Hematopoietic multipotent progenitor cell (in vitro differentiated cells): ENCODE measurements around the gene XYLT1. TPM values are rescaled to one million over a fixed set of nuclear protein-coding genes. Genes with fewer than 3 reads are reported as not detected.

ENCODE experiments used
- DNase-seq, 3 donors: peaks; one replicate each; pipeline ENCODE4 v3.0.0-alpha.2; 2011 to 2015; ENCODE audit warnings: low read depth in 2 of 3, low spot score in 2 of 3
- total RNA-seq: library from RNA; depleted of rRNA; stranded (reverse); fragments of >200 nt; gene quantifications from one replicate; pipeline ENCODE4 v1.2.3, GENCODE V29; 2012

Gene XYLT1
- total RNA-seq, 1 donor = 71.9 TPM

DNA sequence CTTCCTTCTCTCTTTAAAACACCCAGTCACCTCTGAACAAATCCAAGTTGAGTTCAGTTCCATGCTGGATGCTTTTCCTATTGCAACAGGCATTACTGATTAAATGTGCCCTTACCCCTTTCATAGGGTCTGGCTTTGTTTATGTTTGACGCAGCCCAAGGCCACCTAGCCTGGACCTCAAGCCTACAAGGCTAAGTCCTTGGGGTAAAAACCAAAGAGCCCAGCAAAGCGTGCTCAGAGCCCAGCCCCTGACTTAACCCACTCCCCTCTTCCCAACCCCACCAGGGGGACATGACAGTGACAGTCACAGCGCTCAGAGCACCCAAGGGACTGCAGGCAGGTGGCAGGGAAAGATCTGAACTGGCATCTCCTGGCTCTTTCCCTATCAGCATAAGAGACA is 200.6 kb downstream of the XYLT1 start:
- DNase-seq = no peak

- DNase-seq = no peak
These were observed 201.3 kb downstream of the XYLT1 start for GRCh38 chr16:17269439-17269838.

GRCh38 chr16:17266608-17267313 is 204.0 kb downstream of the XYLT1 start:
- no peak for DNase-seq

GRCh38 chr16:17265154-17265553 is 205.6 kb downstream of the XYLT1 start:
- DNase-seq = no peak

- no peak for DNase-seq
These were observed 209.4 kb downstream of the XYLT1 start for GRCh38 chr16:17261197-17261858.

DNA sequence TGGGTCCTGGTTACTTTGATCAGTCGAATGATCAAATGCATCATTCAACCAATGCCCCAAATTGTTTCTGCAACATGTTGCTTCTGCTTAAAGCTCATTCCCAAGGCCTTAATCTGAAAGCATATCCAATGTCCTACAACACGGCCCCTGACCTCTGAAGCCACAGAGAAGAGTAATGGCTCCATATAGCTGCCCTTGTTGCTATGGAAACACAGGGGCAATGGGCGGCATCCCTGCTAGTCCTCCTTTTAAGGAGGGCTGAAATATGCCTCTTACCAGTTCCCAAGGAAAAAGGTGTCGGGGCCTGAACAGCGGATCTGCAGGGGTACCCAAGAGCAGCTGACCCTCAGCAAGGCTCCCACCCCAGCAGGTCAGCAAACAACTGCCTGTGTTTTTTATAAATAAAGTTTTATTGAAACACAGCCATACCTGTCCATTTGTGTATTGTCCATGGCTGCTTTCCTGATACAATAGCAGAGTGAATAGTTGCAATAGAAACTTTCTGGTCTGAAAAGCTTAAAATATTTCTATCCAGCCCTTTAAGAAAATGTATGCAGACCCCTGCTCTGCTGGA is 210.4 kb downstream of the XYLT1 start:
- DNase-seq = no peak

- no peak for DNase-seq
These were observed 210.9 kb downstream of the XYLT1 start for GRCh38 chr16:17259751-17260270.

DNA sequence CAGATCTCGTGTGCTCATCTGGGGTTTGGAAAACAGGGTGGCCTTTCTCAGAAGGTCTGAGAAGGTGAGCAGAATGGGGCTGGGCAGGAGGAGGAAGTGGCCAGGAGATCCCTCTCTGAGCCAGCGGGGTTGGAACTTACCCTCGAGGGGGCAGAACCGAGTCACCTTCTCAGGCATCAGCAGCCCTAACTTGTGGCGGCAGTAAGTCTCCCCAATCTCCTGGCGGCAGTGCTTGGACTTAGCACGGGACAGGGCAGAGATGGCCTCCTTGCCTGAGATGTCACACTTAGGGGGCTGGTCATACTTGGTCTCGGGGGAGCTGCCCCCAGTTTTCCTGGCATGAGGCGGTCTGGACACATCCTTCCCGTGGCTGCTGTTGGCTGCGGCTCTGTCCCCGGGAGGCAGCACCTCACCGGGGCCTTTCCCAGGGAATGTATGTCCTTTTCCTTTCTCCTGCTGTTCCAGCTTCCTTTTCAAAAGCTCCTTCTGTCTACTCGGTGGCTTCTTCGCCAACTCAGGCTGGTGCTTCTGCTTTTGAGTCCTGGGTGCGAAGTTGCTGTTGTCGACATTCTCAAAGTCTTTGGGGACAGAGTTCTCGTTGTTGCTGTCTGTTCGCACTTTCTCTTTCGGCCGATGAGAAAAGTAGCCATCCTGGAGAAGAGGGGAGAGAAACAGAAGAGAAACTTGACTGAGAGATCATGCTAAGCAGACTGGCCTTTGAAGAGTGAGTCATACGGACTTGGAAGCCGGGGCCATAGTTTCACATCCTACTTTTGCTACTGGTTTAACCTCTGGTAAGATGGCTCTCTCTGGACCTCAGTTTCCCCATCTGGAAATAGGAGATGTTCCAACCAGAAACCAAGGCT is 211.7 kb downstream of the XYLT1 start:
- DNase-seq = no peak

- DNase-seq = no peak
These were observed 212.6 kb downstream of the XYLT1 start for GRCh38 chr16:17258077-17258599.

GRCh38 chr16:17257426-17258023 is 213.2 kb downstream of the XYLT1 start:
- no peak for DNase-seq

DNA sequence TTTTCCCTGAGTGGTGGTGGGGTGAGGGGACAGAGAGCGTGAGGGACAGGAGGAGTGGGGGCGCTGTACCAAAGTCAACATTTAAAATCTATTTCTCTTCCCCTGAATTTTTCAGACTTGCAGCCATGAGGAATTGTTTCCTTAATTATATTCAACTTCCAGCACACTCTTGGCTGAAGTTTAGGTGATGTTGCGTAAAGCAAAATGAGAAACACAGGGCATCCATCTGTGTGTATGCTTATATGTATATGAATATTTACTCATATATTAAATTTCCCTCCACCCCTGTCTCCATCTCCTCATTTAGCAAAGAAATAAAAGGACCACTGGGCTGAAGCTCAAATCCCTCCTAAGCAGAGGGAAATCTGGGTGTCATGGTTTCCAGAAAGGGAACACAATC is 218.1 kb downstream of the XYLT1 start:
- DNase-seq = no peak

DNA sequence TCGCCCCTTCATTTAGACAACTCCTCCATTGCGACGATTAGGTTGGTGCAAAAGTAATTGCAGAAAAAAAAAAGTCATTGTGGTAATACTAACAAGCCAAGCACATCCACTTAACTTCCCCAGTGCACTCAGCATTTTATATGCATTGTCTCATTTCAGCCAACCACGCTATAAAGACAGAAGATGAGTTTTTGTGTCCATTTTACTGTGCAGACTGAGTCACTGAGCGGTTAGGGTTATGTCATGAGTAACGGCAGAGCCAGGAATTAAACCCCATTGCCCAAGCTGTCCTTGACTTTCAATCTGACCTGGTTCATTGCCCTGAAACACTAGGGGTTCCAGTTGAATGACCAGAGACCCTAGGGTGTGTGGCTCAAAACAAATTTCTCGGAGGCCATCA is 218.7 kb downstream of the XYLT1 start:
- no peak for DNase-seq

- DNase-seq = no peak
These were observed 219.3 kb downstream of the XYLT1 start for GRCh38 chr16:17251496-17251895.

- DNase-seq = no peak
These were observed 223.6 kb downstream of the XYLT1 start for GRCh38 chr16:17246974-17247732.

- no peak for DNase-seq
These were observed 224.4 kb downstream of the XYLT1 start for GRCh38 chr16:17246268-17246885.

DNA sequence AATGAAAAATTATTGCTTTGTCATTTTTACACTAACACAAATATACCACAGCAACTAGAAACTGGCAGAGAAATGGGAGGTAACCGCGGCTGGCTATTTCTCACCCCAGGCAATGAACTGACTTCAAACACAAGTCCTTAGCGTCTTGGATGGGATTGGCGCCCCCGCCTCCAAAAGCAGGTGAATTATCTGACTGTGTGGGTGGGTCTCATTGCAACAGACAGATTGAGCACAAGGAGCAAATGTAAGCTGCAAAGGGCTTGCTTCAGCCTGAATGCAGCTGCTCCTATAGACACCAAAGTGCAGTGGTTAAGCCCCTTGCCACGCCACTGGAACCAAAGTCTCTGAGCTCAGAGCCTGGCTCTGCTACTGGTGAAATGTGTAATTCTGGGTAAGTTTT is 225.0 kb downstream of the XYLT1 start:
- no peak for DNase-seq

DNA sequence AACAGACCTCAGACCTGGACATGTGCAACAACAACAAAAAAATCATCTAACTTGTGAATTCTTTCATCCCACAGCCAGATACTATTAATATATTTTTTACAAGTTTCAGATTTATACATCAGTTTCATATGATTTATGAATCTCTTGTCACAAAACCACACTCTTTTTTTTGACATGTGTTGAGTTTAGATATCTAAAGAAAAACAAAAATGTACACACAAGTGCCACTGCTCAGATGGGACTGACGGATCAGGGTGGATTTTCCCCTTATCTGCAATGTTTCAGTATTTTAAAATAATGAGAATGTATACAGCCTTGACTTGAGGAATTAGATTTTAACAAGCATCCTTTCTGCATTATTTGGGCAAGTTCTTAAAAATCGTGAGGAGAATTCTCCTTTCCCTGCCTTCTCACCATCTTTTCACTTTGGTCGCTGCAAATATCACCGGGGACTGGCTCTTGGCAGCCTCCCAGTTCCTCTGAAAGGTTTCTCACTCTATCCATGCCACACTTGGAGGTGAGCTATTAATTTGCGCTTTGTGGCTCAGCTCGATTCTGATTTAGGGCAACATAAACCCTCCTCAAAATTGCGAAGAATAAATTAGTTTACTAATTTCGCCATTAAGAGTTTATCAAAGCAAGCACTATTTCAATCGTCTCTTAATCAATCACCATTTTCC is 225.7 kb downstream of the XYLT1 start:
- peak in 1 of 3 donors; percentile 41 for DNase-seq

DNA sequence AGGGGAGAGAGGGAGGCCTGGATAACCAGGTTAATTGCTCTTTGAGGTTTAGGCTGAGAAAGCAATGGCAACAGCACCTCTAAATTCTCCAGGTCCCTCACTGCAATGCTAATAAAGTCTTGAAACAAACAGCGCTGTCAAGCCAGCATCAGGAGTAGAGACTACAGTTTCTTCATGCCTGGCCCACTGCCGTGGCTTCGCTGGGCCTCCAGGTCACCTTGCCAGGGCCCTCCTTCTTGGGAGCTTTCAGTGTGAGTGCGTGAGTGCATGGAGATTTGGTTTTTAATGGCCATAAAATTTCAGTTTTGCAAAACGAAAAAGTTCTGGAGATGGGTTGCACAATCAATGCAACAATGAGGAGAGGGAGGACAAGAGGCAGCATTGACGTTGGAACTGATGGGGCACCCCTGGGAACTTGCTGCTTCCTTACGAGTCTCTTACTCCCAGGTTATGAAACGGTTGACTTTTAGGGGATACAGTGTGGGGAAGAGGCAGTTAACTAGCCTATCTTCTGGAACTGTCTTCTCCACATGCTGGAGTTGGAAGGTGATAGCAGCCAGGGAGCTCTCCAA is 229.4 kb downstream of the XYLT1 start:
- no peak for DNase-seq
